ENCODE data around the gene CMTR1.

CMTR1 gene

GRCh38 chr6:37456816-37457560 lies 24.0 kb downstream of the CMTR1 start:
- Histone ChIP-seq H3K4me1 (ENCODE audit: control insufficient read depth, insufficient read depth, low read length) (peaks cover 6% of the 10 kb centered on the region; the same call in 1 of the 2 replicates), H3K9me3 (ENCODE audit: control insufficient read depth, insufficient read depth, low read depth, low read length) (no peaks in the 10 kb centered on the region), H3K9ac (ENCODE audit: low read length) (no peak overlapping the region), H3K36me3 (ENCODE audit: control insufficient read depth, insufficient read depth, low read length) (peaks cover 79% of the 10 kb centered on the region), H3K4me3 (ENCODE audit: low read depth, low read length) (no peak overlapping the region), H3K27ac (ENCODE audit: low read depth, low read length) (no peak overlapping the region), H3K27me3 (ENCODE audit: control insufficient read depth, insufficient read depth, low read length) (no peaks in the 10 kb centered on the region)

- peaks cover 73% of the 10 kb centered on the region for H3K36me3 ChIP-seq (ENCODE audit: control insufficient read depth, insufficient read depth, low read length)
- no peak overlapping the region for H3K27ac ChIP-seq (ENCODE audit: low read depth, low read length)
- no peak overlapping the region for H3K9ac ChIP-seq (ENCODE audit: low read length)
- H3K9me3 ChIP-seq (ENCODE audit: control insufficient read depth, insufficient read depth, low read depth, low read length) = no peaks in the 10 kb centered on the region
- H3K4me1 ChIP-seq (ENCODE audit: control insufficient read depth, insufficient read depth, low read length) = peaks cover 6% of the 10 kb centered on the region; the same call in 1 of the 2 replicates
- H3K27me3 ChIP-seq (ENCODE audit: control insufficient read depth, insufficient read depth, low read length) = no peaks in the 10 kb centered on the region
- no peak overlapping the region for H3K4me3 ChIP-seq (ENCODE audit: low read depth, low read length)
Measured at GRCh38 chr6:37459981-37460800, 27.2 kb downstream of the CMTR1 start.

GRCh38 chr6:37460805-37461204 lies 27.8 kb downstream of the CMTR1 start:
- Histone ChIP-seq H3K27ac (ENCODE audit: low read depth, low read length) (no peak overlapping the region), H3K9me3 (ENCODE audit: control insufficient read depth, insufficient read depth, low read depth, low read length) (no peaks in the 10 kb centered on the region), H3K4me3 (ENCODE audit: low read depth, low read length) (no peak overlapping the region), H3K9ac (ENCODE audit: low read length) (no peak overlapping the region), H3K4me1 (ENCODE audit: control insufficient read depth, insufficient read depth, low read length) (peaks cover 6% of the 10 kb centered on the region; the same call in 1 of the 2 replicates), H3K27me3 (ENCODE audit: control insufficient read depth, insufficient read depth, low read length) (no peaks in the 10 kb centered on the region), H3K36me3 (ENCODE audit: control insufficient read depth, insufficient read depth, low read length) (peaks cover 67% of the 10 kb centered on the region)

DNA sequence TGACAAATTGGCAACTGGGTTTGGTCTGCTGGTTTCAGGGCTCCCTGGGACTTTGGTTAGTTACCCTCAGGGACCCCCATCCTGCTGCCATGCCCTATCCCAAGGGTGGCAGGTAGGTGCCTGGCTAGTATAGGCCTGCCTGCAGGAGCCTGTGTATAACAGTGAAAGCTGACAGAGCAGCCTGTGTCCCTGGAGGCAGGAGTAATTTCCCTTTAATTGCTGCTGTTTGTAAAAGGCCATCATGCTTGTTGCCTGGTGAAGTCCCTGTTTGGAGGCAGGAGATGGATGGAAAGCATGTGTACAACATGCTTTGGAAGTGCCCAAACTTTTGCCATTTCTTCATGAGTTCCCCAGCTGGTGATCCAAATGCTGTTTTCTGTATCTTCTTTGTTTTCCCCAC lies 30.1 kb downstream of the CMTR1 start:
- Histone ChIP-seq H3K4me3 (ENCODE audit: low read depth, low read length) (no peak overlapping the region), H3K27me3 (ENCODE audit: control insufficient read depth, insufficient read depth, low read length) (no peaks in the 10 kb centered on the region), H3K9ac (ENCODE audit: low read length) (no peak overlapping the region), H3K36me3 (ENCODE audit: control insufficient read depth, insufficient read depth, low read length) (peaks cover 59% of the 10 kb centered on the region), H3K9me3 (ENCODE audit: control insufficient read depth, insufficient read depth, low read depth, low read length) (no peaks in the 10 kb centered on the region), H3K4me1 (ENCODE audit: control insufficient read depth, insufficient read depth, low read length) (peaks cover 6% of the 10 kb centered on the region; the same call in 1 of the 2 replicates), H3K27ac (ENCODE audit: low read depth, low read length) (no peak overlapping the region)

- Histone ChIP-seq H3K4me1 (ENCODE audit: control insufficient read depth, insufficient read depth, low read length) (no peaks in the 10 kb centered on the region), H3K4me3 (ENCODE audit: low read depth, low read length) (no peak overlapping the region), H3K36me3 (ENCODE audit: control insufficient read depth, insufficient read depth, low read length) (peaks cover 35% of the 10 kb centered on the region), H3K27ac (ENCODE audit: low read depth, low read length) (no peak overlapping the region), H3K27me3 (ENCODE audit: control insufficient read depth, insufficient read depth, low read length) (no peaks in the 10 kb centered on the region), H3K9ac (ENCODE audit: low read length) (no peak overlapping the region), H3K9me3 (ENCODE audit: control insufficient read depth, insufficient read depth, low read depth, low read length) (no peaks in the 10 kb centered on the region)
Measured at GRCh38 chr6:37467718-37468117, 34.7 kb downstream of the CMTR1 start.

- no peak overlapping the region for H3K9ac ChIP-seq (ENCODE audit: low read length)
- no peaks in the 10 kb centered on the region for H3K9me3 ChIP-seq (ENCODE audit: control insufficient read depth, insufficient read depth, low read depth, low read length)
- H3K27me3 ChIP-seq (ENCODE audit: control insufficient read depth, insufficient read depth, low read length) = no peaks in the 10 kb centered on the region
- H3K4me3 ChIP-seq (ENCODE audit: low read depth, low read length) = no peak overlapping the region
- H3K27ac ChIP-seq (ENCODE audit: low read depth, low read length) = no peak overlapping the region
- H3K4me1 ChIP-seq (ENCODE audit: control insufficient read depth, insufficient read depth, low read length) = no peaks in the 10 kb centered on the region
- peaks cover 78% of the 10 kb centered on the region for H3K36me3 ChIP-seq (ENCODE audit: control insufficient read depth, insufficient read depth, low read length)
Measured at GRCh38 chr6:37473364-37474095, 40.5 kb downstream of the CMTR1 start.

- no peaks in the 10 kb centered on the region for H3K4me1 ChIP-seq (ENCODE audit: control insufficient read depth, insufficient read depth, low read length)
Measured at GRCh38 chr6:37474316-37474715, 41.3 kb downstream of the CMTR1 start.

DNA sequence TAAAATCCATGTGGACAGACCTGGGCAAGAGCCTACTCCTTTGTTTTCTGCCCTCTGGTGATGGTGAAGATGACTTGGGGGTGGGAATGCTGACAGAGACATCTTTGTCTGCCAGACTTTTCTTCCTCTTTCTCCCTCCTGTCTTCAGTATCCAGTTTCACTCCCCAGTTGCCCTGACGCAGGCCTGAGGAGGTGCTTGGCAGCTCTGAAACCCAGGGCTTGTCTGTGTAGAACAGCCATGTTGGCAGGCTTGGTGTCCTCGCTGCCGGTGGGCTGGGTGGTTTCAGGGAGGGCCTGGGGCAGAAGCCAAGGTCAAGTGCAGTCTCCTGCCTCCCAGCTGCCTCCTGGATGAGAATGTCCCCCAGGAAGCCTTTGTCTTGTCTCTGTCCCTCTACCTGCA lies 44.2 kb downstream of the CMTR1 start:
- peaks cover 14% of the 10 kb centered on the region for H3K4me1 ChIP-seq (ENCODE audit: control insufficient read depth, insufficient read depth, low read length)
- no peak overlapping the region for H3K4me3 ChIP-seq (ENCODE audit: low read depth, low read length)
- H3K27me3 ChIP-seq (ENCODE audit: control insufficient read depth, insufficient read depth, low read length) = no peaks in the 10 kb centered on the region
- H3K27ac ChIP-seq (ENCODE audit: low read depth, low read length) = no peak overlapping the region
- H3K9me3 ChIP-seq (ENCODE audit: control insufficient read depth, insufficient read depth, low read depth, low read length) = no peaks in the 10 kb centered on the region
- H3K9ac ChIP-seq (ENCODE audit: low read length) = no peak overlapping the region
- H3K36me3 ChIP-seq (ENCODE audit: control insufficient read depth, insufficient read depth, low read length) = peaks cover 93% of the 10 kb centered on the region

More at GRCh38 chr6:37474316-37474715, 41.3 kb downstream of the CMTR1 start:
- H3K27ac ChIP-seq (ENCODE audit: low read depth, low read length) = no peak overlapping the region
- no peaks in the 10 kb centered on the region for H3K9me3 ChIP-seq (ENCODE audit: control insufficient read depth, insufficient read depth, low read depth, low read length)
- H3K36me3 ChIP-seq (ENCODE audit: control insufficient read depth, insufficient read depth, low read length) = peaks cover 86% of the 10 kb centered on the region
- H3K4me3 ChIP-seq (ENCODE audit: low read depth, low read length) = no peak overlapping the region
- H3K27me3 ChIP-seq (ENCODE audit: control insufficient read depth, insufficient read depth, low read length) = no peaks in the 10 kb centered on the region
- no peak overlapping the region for H3K9ac ChIP-seq (ENCODE audit: low read length)

DNA sequence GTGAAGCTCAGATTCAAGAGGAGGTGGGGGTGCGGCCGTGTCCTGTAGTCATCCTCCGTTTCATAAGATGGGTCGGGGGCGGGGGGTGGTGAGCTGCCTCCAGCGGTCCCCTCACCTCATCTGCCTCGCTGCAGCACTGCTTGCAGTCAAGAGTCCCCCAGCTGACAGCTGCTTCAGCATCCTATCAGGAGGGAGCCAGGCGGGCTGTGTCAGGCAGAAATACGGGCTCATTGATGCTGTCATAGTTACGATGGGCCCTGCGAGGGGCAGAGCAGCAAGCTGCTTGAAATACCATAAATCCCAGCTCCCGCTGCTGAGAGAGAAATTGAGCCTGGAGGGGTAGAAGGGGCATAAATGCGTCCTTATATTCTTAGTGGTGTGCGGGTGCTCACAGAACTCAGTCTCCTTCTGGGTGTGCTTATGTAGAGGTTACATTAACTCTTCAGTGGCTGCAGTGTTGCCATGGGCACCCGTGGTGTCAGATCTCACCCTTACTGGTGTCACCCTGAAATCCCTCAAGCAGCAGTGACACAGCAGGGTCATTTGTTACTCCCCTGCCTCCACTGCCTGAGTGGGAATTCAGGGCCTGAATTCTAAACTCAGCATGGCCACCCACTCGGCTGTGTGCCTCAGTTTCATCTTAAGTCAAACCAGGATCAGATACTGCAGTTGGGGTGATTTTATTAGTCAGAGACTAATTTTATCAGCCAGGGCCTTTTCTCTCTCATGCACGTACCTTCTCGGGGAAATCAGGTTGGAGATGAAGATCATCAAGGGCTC lies 44.8 kb downstream of the CMTR1 start:
- no peak overlapping the region for H3K27ac ChIP-seq (ENCODE audit: low read depth, low read length)
- no peak overlapping the region for H3K4me3 ChIP-seq (ENCODE audit: low read depth, low read length)
- no peaks in the 10 kb centered on the region for H3K27me3 ChIP-seq (ENCODE audit: control insufficient read depth, insufficient read depth, low read length)
- H3K9ac ChIP-seq (ENCODE audit: low read length) = no peak overlapping the region
- peaks cover 93% of the 10 kb centered on the region for H3K36me3 ChIP-seq (ENCODE audit: control insufficient read depth, insufficient read depth, low read length)
- H3K9me3 ChIP-seq (ENCODE audit: control insufficient read depth, insufficient read depth, low read depth, low read length) = no peaks in the 10 kb centered on the region
- H3K4me1 ChIP-seq (ENCODE audit: control insufficient read depth, insufficient read depth, low read length) = peaks cover 14% of the 10 kb centered on the region

DNA sequence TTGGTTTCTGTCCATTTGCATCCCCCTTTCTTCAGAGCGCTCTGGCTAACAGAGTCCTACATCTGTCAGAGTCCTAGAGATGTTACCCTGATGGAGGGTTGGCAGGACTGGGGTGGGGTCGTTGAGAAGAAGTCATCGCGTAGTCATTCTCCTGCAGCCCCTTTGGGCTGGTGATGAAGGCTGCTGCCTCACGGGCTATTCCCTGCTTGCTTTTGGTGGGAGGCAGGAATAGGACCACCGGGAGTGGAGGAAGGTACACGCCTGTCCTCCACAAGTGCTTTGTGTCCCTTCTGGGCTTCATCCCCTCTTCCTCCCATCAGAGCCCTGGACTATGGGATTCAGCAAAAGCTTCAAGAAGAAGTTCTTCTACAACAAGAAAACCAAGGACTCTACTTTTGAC lies 45.8 kb downstream of the CMTR1 start:
- Histone ChIP-seq H3K36me3 (ENCODE audit: control insufficient read depth, insufficient read depth, low read length) (peaks cover 93% of the 10 kb centered on the region), H3K9ac (ENCODE audit: low read length) (no peak overlapping the region), H3K4me1 (ENCODE audit: control insufficient read depth, insufficient read depth, low read length) (peaks cover 14% of the 10 kb centered on the region)

More for the DNA sequence above, 45.8 kb downstream of the CMTR1 start:
- H3K27ac ChIP-seq (ENCODE audit: low read depth, low read length) = no peak overlapping the region
- no peaks in the 10 kb centered on the region for H3K27me3 ChIP-seq (ENCODE audit: control insufficient read depth, insufficient read depth, low read length)
- no peaks in the 10 kb centered on the region for H3K9me3 ChIP-seq (ENCODE audit: control insufficient read depth, insufficient read depth, low read depth, low read length)
- no peak overlapping the region for H3K4me3 ChIP-seq (ENCODE audit: low read depth, low read length)

Data from HUES6 (cell line).